ENCODE measurements around the gene KRTAP2-4.
"Not testable (repeated sequence)": the region's sequence is repeated elsewhere in the genome, so short reads cannot be mapped to it uniquely, and the experiment has no call there.

The KRTAP2-4 gene

GRCh38 chr17:41034346-41034935, 31.2 kb downstream of the KRTAP2-4 start, which contains the start of gene KRTAP1-3:
Gene KRTAP1-3, minus strand, starts transcription at chr17:41034874. Its CDS starts 53 bp downstream, at chr17:41034821.
- not testable (repeated sequence) for DNase-seq

- DNase-seq: no peak
These were observed 35.9 kb downstream of the KRTAP2-4 start, which contains the start of gene KRTAP1-4 for GRCh38 chr17:41029633-41030245. Gene KRTAP1-4, minus strand, starts transcription at chr17:41030195. Its CDS starts 117 bp downstream, at chr17:41030078.

GRCh38 chr17:41026715-41027471, 38.8 kb downstream of the KRTAP2-4 start, which contains the start of gene KRTAP1-5:
Gene KRTAP1-5, minus strand, starts transcription at chr17:41027208. Its CDS starts 53 bp downstream, at chr17:41027155.
- DNase-seq: no peak

- no peak for DNase-seq
These were observed 41.0 kb downstream of the KRTAP2-4 start for GRCh38 chr17:41024697-41025096.

GRCh38 chr17:41020336-41020735, 45.3 kb downstream of the KRTAP2-4 start:
- DNase-seq: no peak

- DNase-seq: no peak
These were observed 46.3 kb downstream of the KRTAP2-4 start for GRCh38 chr17:41019415-41019814.

GRCh38 chr17:41018541-41018940, 47.1 kb downstream of the KRTAP2-4 start:
- DNase-seq: no peak

GRCh38 chr17:41016578-41017215, 49.0 kb downstream of the KRTAP2-4 start:
- DNase-seq: no peak

GRCh38 chr17:41015454-41015853, 50.2 kb downstream of the KRTAP2-4 start:
- DNase-seq: no peak
